ENCODE data around the gene PSMB11. TPM values are rescaled to one million over a fixed set of nuclear protein-coding genes. Genes with fewer than 3 reads are reported as not detected.

Gene PSMB11
- total RNA-seq, 2 experiments from 2014 or later = not detected

GRCh38 chr14:23056956-23057756, 15.1 kb downstream of the PSMB11 start, which contains the start of gene CDH24:
TSS of gene CDH24 (minus strand) at chr14:23057520. CDS start at chr14:23055733, 1,787 bp downstream.
- intact Hi-C loops (cut with micrococcal nuclease) = loop anchor here (1.0 to 5.0 kb wide), 4 partner anchors 22 to 500 kb away; no protein-coding TSS in a partner anchor
- CTCF ChIA-PET = interaction anchor here (0.5 to 21.5 kb wide), 35 partner anchors 11 to 404 kb away, joined by 3 to 713 read pairs (median 6); partner anchors contain the start of genes ACIN1, AJUBA, C14orf119 and HAUS4

GRCh38 chr14:23057757-23058653, 16.0 kb downstream of the PSMB11 start:
- intact Hi-C loops (cut with micrococcal nuclease) = loop anchor here (1.0 to 5.0 kb wide), 8 partner anchors 23 to 501 kb away; no protein-coding TSS in a partner anchor
- H3K9me3 Mint-ChIP-seq = no peaks in the 10 kb centered on the region
- peak overlapping the region; percentile 80 for H3K4me3 Mint-ChIP-seq
- H3K4me1 Mint-ChIP-seq (ENCODE audit: low read depth) = peaks cover 16% of the 10 kb centered on the region
- no peak overlapping the region for H3K27ac Mint-ChIP-seq
- H3K27me3 Mint-ChIP-seq (ENCODE audit: low read depth) = peaks cover 5% of the 10 kb centered on the region
- peak; percentile 92 for DNase-seq
- peaks cover 17% of the 10 kb centered on the region for H3K36me3 Mint-ChIP-seq (ENCODE audit: low read depth)
- CTCF ChIA-PET = interaction anchor here (0.5 to 21.5 kb wide), 35 partner anchors 11 to 403 kb away, joined by 3 to 713 read pairs (median 5); partner anchors contain the start of genes ACIN1, AJUBA, C14orf119 and HAUS4

More at GRCh38 chr14:23056956-23057756, 15.1 kb downstream of the PSMB11 start, which contains the start of gene CDH24:
- H3K4me1 Mint-ChIP-seq (ENCODE audit: low read depth) = peaks cover 16% of the 10 kb centered on the region
- H3K9me3 Mint-ChIP-seq = no peaks in the 10 kb centered on the region
- H3K4me3 Mint-ChIP-seq = peak within 1 kb of the TSS; percentile 80
- peaks cover 13% of the 10 kb centered on the region for H3K36me3 Mint-ChIP-seq (ENCODE audit: low read depth)
- DNase-seq = peak; percentile 70
- peaks cover 5% of the 10 kb centered on the region for H3K27me3 Mint-ChIP-seq (ENCODE audit: low read depth)
- no peak within 1 kb of the TSS for H3K27ac Mint-ChIP-seq

GRCh38 chr14:23058654-23059504, 16.9 kb downstream of the PSMB11 start:
- peaks cover 5% of the 10 kb centered on the region for H3K27me3 Mint-ChIP-seq (ENCODE audit: low read depth)
- peaks cover 21% of the 10 kb centered on the region for H3K36me3 Mint-ChIP-seq (ENCODE audit: low read depth)
- intact Hi-C loops (cut with micrococcal nuclease) = loop anchor here (1.0 to 5.0 kb wide), 5 partner anchors 65 to 502 kb away; no protein-coding TSS in a partner anchor
- no peak for DNase-seq
- no peak overlapping the region for H3K27ac Mint-ChIP-seq
- no peak overlapping the region for H3K4me3 Mint-ChIP-seq
- CTCF ChIA-PET = interaction anchor here (0.6 to 21.5 kb wide), 29 partner anchors 10 to 294 kb away, joined by 3 to 713 read pairs (median 7); partner anchors contain the start of genes ACIN1, AJUBA, C14orf119 and HAUS4
- no peaks in the 10 kb centered on the region for H3K9me3 Mint-ChIP-seq
- H3K4me1 Mint-ChIP-seq (ENCODE audit: low read depth) = peaks cover 16% of the 10 kb centered on the region

DNA sequence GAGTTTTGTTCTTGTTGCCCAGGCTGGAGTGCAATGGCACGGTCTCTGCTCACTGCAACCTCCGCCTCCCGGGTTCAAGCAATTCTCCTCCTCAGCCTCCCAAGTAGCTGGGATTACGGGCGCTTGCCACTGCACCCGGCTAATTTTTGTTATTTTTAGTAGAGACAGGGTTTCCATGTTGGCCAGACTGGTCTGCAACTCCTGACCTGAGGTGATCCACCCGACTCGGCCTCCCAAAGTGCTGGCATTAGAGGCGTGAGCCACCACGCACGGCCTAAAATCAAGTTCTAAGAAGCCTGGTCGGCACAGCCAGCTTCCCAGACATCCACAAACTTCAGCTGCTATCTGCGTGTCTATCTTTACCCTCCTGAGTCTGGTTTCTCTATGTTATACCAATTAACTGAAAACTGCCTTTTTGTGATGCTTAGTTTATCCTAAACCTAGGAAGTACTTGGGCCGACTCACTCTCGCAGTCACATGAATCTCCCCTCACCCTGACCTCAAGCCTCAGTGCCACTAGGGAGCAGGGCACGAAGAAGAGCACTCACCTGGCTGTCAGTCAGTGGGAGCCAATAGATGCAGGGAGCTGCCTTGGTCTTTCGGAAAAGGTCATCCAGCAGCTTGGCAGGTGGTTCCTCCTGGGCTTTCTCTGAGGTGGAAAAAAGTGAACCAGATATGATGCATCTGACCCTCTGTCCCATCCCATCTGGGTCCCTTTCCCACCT, 18.7 kb downstream of the PSMB11 start:
- H3K36me3 Mint-ChIP-seq (ENCODE audit: low read depth) = peaks cover 31% of the 10 kb centered on the region
- no peak for DNase-seq
- H3K27ac Mint-ChIP-seq = no peak overlapping the region
- H3K4me3 Mint-ChIP-seq = no peak overlapping the region
- peaks cover 18% of the 10 kb centered on the region for H3K4me1 Mint-ChIP-seq (ENCODE audit: low read depth)
- CTCF ChIA-PET = interaction anchor here (0.6 to 21.5 kb wide), 8 partner anchors 8 to 233 kb away, joined by 3 to 713 read pairs (median 8); partner anchors contain the start of genes ACIN1, AJUBA, C14orf119 and HAUS4
- no peaks in the 10 kb centered on the region for H3K9me3 Mint-ChIP-seq
- intact Hi-C loops (cut with micrococcal nuclease) = no loop called here
- H3K27me3 Mint-ChIP-seq (ENCODE audit: low read depth) = peaks cover 5% of the 10 kb centered on the region

GRCh38 chr14:23062002-23062401, 20.0 kb downstream of the PSMB11 start:
- H3K27ac Mint-ChIP-seq = no peak overlapping the region
- peaks cover 10% of the 10 kb centered on the region for H3K4me1 Mint-ChIP-seq (ENCODE audit: low read depth)
- peaks cover 39% of the 10 kb centered on the region for H3K36me3 Mint-ChIP-seq (ENCODE audit: low read depth)
- peaks cover under 1% of the 10 kb centered on the region for H3K27me3 Mint-ChIP-seq (ENCODE audit: low read depth)
- no peak overlapping the region for H3K4me3 Mint-ChIP-seq
- DNase-seq = no peak
- intact Hi-C loops (cut with micrococcal nuclease) = no loop called here
- CTCF ChIA-PET = interaction anchor here (1.4 to 21.5 kb wide), 3 partner anchors 33 to 87 kb away, joined by 4 to 713 read pairs (median 128); partner anchors contain the start of genes ACIN1 and AJUBA
- no peaks in the 10 kb centered on the region for H3K9me3 Mint-ChIP-seq

DNA sequence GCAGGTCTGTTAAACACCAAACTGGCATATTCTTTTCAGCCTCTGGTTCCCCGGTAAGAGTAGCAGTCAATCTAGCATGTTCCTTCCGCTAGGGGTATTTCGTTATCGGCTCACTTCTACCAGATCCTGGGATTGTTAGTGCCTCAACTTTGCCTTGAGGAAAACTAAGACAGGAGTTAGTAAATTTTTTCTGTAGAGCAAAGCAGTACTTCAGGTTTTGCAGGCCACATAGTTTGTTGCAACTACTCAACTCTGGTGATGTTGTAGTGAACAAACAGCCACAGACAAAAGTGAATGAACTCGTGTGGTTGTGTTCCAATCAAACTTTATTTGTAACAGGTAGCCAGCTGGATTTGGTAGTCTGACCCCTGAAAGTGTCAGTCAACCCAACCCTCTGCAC, 21.6 kb downstream of the PSMB11 start:
- Mint-ChIP-seq H3K9me3 (no peaks in the 10 kb centered on the region), H3K36me3 (ENCODE audit: low read depth) (peaks cover 40% of the 10 kb centered on the region), H3K4me3 (no peak overlapping the region), H3K27me3 (ENCODE audit: low read depth) (no peaks in the 10 kb centered on the region), H3K4me1 (ENCODE audit: low read depth) (peaks cover 9% of the 10 kb centered on the region), H3K27ac (no peak overlapping the region)
- no peak for DNase-seq
- intact Hi-C loops (cut with micrococcal nuclease) = no loop called here
- CTCF ChIA-PET = interaction anchor here (1.4 to 21.5 kb wide), 4 partner anchors 14 to 89 kb away, joined by 4 to 713 read pairs (median 80); partner anchors contain the start of genes ACIN1 and AJUBA

DNA sequence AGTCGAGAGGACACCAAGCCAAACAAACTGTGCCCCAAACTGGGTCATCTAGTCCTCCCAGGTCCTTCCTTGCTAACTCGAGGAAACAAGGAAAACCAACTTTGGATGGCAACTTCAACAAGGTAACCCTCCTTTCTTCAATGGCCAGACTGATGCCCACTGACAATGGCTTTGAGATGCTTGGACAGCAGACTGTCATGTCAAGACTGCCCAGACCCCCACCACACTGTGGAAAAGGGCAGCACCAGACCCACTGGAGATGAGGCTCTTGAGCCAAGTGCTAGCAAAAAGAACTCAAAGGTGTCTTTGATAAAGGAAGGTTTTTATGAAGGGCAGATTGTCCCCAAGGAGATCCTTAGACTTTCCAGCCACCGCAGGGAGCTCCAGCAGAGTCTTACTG, 24.4 kb downstream of the PSMB11 start:
- Mint-ChIP-seq H3K4me1 (ENCODE audit: low read depth) (peaks cover 26% of the 10 kb centered on the region), H3K36me3 (ENCODE audit: low read depth) (peaks cover 37% of the 10 kb centered on the region), H3K27me3 (ENCODE audit: low read depth) (no peaks in the 10 kb centered on the region), H3K9me3 (no peaks in the 10 kb centered on the region), H3K4me3 (no peak overlapping the region), H3K27ac (no peak overlapping the region)
- no peak for DNase-seq
- intact Hi-C loops (cut with micrococcal nuclease) = no loop called here
- CTCF ChIA-PET = interaction anchor here (1.1 to 21.5 kb wide), 4 partner anchors 11 to 78 kb away, joined by 5 to 713 read pairs (median 31); partner anchors contain the start of genes AJUBA and CEBPE

DNA sequence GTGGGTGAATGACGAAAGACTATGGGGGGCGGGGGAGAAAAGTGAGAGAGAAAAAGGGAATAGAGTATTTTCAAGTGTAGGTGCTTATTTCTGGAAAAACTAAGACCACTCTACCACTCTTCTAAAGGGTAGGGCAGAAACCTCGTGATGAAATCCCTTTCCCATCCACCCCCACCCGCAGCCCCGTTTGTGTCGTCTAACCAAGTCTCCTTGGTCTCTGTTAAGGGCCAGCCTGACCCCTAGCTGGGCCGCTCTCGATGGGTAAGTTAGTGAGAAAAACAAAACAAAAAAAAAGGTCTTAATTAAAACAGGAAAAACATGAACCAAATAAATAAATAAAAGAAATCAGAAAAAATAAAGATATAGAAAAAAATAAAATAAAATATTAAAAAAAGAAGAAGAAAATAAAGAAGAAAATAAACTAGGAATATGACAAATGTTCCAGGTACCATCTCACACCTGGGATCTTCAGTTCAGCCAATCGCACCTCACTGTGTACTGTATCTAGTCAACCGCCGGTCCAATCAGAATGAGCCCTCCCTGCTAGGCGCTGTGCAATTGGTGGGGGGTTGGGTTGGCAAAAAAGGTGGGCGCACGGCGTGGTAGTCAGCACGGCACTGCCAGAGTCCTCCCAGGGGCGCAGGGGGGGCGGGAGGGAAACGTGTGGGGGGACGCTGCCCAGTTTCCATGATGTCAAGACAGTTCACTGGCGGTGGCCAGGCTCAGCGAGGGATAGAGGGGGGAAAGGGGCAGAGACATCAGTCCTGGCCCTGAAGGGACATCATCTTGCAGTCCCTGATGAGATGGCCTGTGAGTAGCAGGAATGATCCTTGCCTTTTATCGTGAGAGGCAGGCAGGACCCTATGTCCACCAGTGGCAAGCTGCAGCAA, 25.1 kb downstream of the PSMB11 start:
- Mint-ChIP-seq H3K27me3 (ENCODE audit: low read depth) (no peaks in the 10 kb centered on the region), H3K4me1 (ENCODE audit: low read depth) (peaks cover 34% of the 10 kb centered on the region), H3K27ac (no peak overlapping the region), H3K36me3 (ENCODE audit: low read depth) (peaks cover 40% of the 10 kb centered on the region), H3K9me3 (no peaks in the 10 kb centered on the region), H3K4me3 (no peak overlapping the region)
- CTCF ChIA-PET = interaction anchor here (0.6 to 21.5 kb wide), 8 partner anchors 10 to 95 kb away, joined by 3 to 713 read pairs (median 28); partner anchors contain the start of genes AJUBA and CEBPE
- DNase-seq = no peak
- intact Hi-C loops (cut with micrococcal nuclease) = no loop called here

DNA sequence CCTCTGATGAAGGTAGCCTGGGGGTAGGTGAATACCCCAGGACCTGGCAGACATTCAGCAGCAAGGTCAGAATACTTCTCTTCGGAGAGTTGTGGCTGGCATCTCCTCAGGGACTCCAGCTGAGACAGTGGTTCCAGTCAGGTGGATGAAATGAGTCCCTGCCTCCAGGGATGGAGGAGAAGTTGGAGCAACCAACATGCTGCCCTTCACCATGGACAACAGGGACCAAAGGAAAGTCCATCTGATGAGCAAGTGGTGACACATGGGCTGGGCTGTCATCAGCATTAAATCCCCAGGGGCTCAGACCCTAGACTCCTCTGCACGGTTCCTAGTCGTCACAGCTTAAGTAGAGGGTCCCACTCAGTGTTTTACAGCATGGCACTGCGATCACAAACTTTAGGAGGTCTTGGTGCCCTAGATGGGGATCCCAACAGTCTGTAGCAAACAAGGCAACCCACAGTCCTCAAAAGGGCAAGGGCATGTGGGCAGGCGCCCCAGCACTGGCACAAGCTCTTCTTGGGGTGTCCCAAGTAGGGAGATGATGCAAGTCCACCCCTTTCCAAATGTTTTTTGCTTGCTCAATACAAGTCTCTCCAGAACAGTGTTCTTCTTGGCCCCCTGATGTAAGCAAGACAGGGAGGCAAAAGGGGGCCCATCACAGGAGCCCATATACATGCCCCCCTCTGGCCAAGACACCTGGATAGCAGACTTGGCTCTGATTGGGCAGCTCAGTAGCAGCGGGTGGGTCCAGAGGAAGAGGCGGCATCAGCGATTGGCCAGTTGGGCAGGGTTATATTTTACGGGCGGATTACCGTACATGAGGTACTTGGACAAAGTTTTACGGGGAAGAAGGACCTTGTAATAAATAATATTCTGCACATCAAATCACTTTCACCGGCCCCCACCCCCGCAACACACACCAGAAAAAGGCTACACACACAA, 26.1 kb downstream of the PSMB11 start:
- H3K36me3 Mint-ChIP-seq (ENCODE audit: low read depth) = peaks cover 41% of the 10 kb centered on the region
- peaks cover 41% of the 10 kb centered on the region for H3K4me1 Mint-ChIP-seq (ENCODE audit: low read depth)
- no peaks in the 10 kb centered on the region for H3K27me3 Mint-ChIP-seq (ENCODE audit: low read depth)
- CTCF ChIA-PET = interaction anchor here (0.7 to 2.9 kb wide), 65 partner anchors 8 to 471 kb away, joined by 3 to 47 read pairs (median 5); partner anchors contain the start of genes ACIN1, AJUBA, C14orf119 and CDH24
- H3K9me3 Mint-ChIP-seq = no peaks in the 10 kb centered on the region
- intact Hi-C loops (cut with micrococcal nuclease) = no loop called here
- no peak for DNase-seq
- no peak overlapping the region for H3K4me3 Mint-ChIP-seq
- no peak overlapping the region for H3K27ac Mint-ChIP-seq
